ENCODE measurements around the gene TCF7L1.

TCF7L1 gene

GRCh38 chr2:85226783-85227182, 93.6 kb downstream of the TCF7L1 start:
- DNase-seq (ENCODE audit: low read depth, low spot score): no peak

GRCh38 chr2:85230679-85231467, 97.7 kb downstream of the TCF7L1 start:
- DNase-seq (ENCODE audit: low read depth, low spot score): no peak

GRCh38 chr2:85231468-85231805, 98.2 kb downstream of the TCF7L1 start:
- no peak for DNase-seq (ENCODE audit: low read depth, low spot score)

- no peak for DNase-seq (ENCODE audit: low read depth, low spot score)
These were observed 98.8 kb downstream of the TCF7L1 start for GRCh38 chr2:85231952-85232351.

GRCh38 chr2:85234868-85235267, 101.7 kb downstream of the TCF7L1 start:
- no peak for DNase-seq (ENCODE audit: low read depth, low spot score)

- DNase-seq (ENCODE audit: low read depth, low spot score): no peak
These were observed 102.1 kb downstream of the TCF7L1 start for GRCh38 chr2:85235281-85235680.

GRCh38 chr2:85236084-85236483, 102.9 kb downstream of the TCF7L1 start:
- DNase-seq (ENCODE audit: low read depth, low spot score): no peak

GRCh38 chr2:85237849-85238565, 104.8 kb downstream of the TCF7L1 start:
- DNase-seq (ENCODE audit: low read depth, low spot score): peak; percentile 80

GRCh38 chr2:85238607-85239006, 105.4 kb downstream of the TCF7L1 start:
- DNase-seq (ENCODE audit: low read depth, low spot score): no peak

GRCh38 chr2:85239102-85239501, 105.9 kb downstream of the TCF7L1 start:
- DNase-seq (ENCODE audit: low read depth, low spot score): no peak

- DNase-seq (ENCODE audit: low read depth, low spot score): no peak
These were observed 106.9 kb downstream of the TCF7L1 start for GRCh38 chr2:85240055-85240454.

GRCh38 chr2:85242321-85242720, 109.1 kb downstream of the TCF7L1 start:
- DNase-seq (ENCODE audit: low read depth, low spot score): no peak

- DNase-seq (ENCODE audit: low read depth, low spot score): no peak
These were observed 110.2 kb downstream of the TCF7L1 start for GRCh38 chr2:85243101-85244072.

GRCh38 chr2:85244828-85245227, 111.6 kb downstream of the TCF7L1 start:
- no peak for DNase-seq (ENCODE audit: low read depth, low spot score)

- no peak for DNase-seq (ENCODE audit: low read depth, low spot score)
These were observed 112.7 kb downstream of the TCF7L1 start for GRCh38 chr2:85245891-85246290.

GRCh38 chr2:85246348-85246747, 113.2 kb downstream of the TCF7L1 start:
- no peak for DNase-seq (ENCODE audit: low read depth, low spot score)

- DNase-seq (ENCODE audit: low read depth, low spot score): no peak
These were observed 114.4 kb downstream of the TCF7L1 start for GRCh38 chr2:85247610-85248009.

GRCh38 chr2:85248773-85249509, 115.7 kb downstream of the TCF7L1 start:
- DNase-seq (ENCODE audit: low read depth, low spot score): no peak

GRCh38 chr2:85250045-85250444, 116.9 kb downstream of the TCF7L1 start:
- no peak for DNase-seq (ENCODE audit: low read depth, low spot score)

- no peak for DNase-seq (ENCODE audit: low read depth, low spot score)
These were observed 118.0 kb downstream of the TCF7L1 start for GRCh38 chr2:85251070-85251616.

- DNase-seq (ENCODE audit: low read depth, low spot score): no peak
These were observed 120.7 kb downstream of the TCF7L1 start for GRCh38 chr2:85253890-85254289.
